ENCODE results near the gene LSS.
"Not testable (repeated sequence)": the region's sequence is repeated elsewhere in the genome, so short reads cannot be mapped to it uniquely, and the experiment has no call there.

The LSS gene

GRCh38 chr21:46151989-46152926, 76.3 kb downstream of the LSS start:
- TF ChIP-seq POU2F2 (IDR thresholded peaks at IDR 0.05; ENCODE audit: low read depth, low read length): no peak
- no peak for TF ChIP-seq POLR2AphosphoS5 (IDR thresholded peaks at IDR 0.05; ENCODE audit: low read depth, low read length)
- no peak for TF ChIP-seq POLR2A (IDR thresholded peaks at IDR 0.05; ENCODE audit: low read depth, low read length)
- DNase-seq (ENCODE audit: insufficient read length, low spot score) (no peak), FAIRE-seq (no peak)

- no peak for FAIRE-seq
- DNase-seq (ENCODE audit: insufficient read length, low spot score): no peak
- TF ChIP-seq PAX5 (IDR thresholded peaks at IDR 0.05; ENCODE audit: insufficient read depth, low read length, severe bottlenecking) (no peak), SPI1 (IDR thresholded peaks at IDR 0.05; ENCODE audit: low read depth, low read length) (no peak)
These were observed 77.1 kb downstream of the LSS start for GRCh38 chr21:46151261-46151988.

- FAIRE-seq (no peak), DNase-seq (ENCODE audit: insufficient read length, low spot score) (no peak)
- TF ChIP-seq POLR2A (IDR thresholded peaks at IDR 0.05; ENCODE audit: low read depth, low read length) (no peak), PAX5 (IDR thresholded peaks at IDR 0.05; ENCODE audit: insufficient read depth, low read length, severe bottlenecking) (no peak), POU2F2 (IDR thresholded peaks at IDR 0.05; ENCODE audit: low read depth, low read length) (no peak), TAF1 (IDR thresholded peaks at IDR 0.05; ENCODE audit: low read depth, low read length) (no peak), SPI1 (IDR thresholded peaks at IDR 0.05; ENCODE audit: low read depth, low read length) (no peak), POLR2AphosphoS5 (IDR thresholded peaks at IDR 0.05; ENCODE audit: low read depth, low read length) (no peak)
These were observed 78.0 kb downstream of the LSS start for GRCh38 chr21:46150491-46151121.

GRCh38 chr21:46150073-46150472, 78.5 kb downstream of the LSS start:
- DNase-seq (ENCODE audit: insufficient read length, low spot score) (no peak), FAIRE-seq (no peak)
- no peak for TF ChIP-seq SPI1 (IDR thresholded peaks at IDR 0.05; ENCODE audit: low read depth, low read length)
- no peak for TF ChIP-seq POLR2A (IDR thresholded peaks at IDR 0.05; ENCODE audit: low read depth, low read length)
- TF ChIP-seq PAX5 (IDR thresholded peaks at IDR 0.05; ENCODE audit: insufficient read depth, low read length, severe bottlenecking): no peak

GRCh38 chr21:46149205-46149901, 79.2 kb downstream of the LSS start:
- TF ChIP-seq SPI1 (IDR thresholded peaks at IDR 0.05; ENCODE audit: low read depth, low read length) (no peak), TAF1 (IDR thresholded peaks at IDR 0.05; ENCODE audit: low read depth, low read length) (no peak), POLR2AphosphoS5 (IDR thresholded peaks at IDR 0.05; ENCODE audit: low read depth, low read length) (no peak), PAX5 (IDR thresholded peaks at IDR 0.05; ENCODE audit: insufficient read depth, low read length, severe bottlenecking) (no peak), POLR2A (IDR thresholded peaks at IDR 0.05; ENCODE audit: low read depth, low read length) (no peak), POU2F2 (IDR thresholded peaks at IDR 0.05; ENCODE audit: low read depth, low read length) (no peak)
- DNase-seq (ENCODE audit: insufficient read length, low spot score): no peak
- FAIRE-seq: no peak

GRCh38 chr21:46148106-46148505, 80.5 kb downstream of the LSS start:
- DNase-seq (ENCODE audit: insufficient read length, low spot score) (no peak), FAIRE-seq (no peak)
- no peak for TF ChIP-seq SPI1 (IDR thresholded peaks at IDR 0.05; ENCODE audit: low read depth, low read length)
- TF ChIP-seq TAF1 (IDR thresholded peaks at IDR 0.05; ENCODE audit: low read depth, low read length): no peak
- no peak for TF ChIP-seq POLR2A (IDR thresholded peaks at IDR 0.05; ENCODE audit: low read depth, low read length)
- no peak for TF ChIP-seq PAX5 (IDR thresholded peaks at IDR 0.05; ENCODE audit: insufficient read depth, low read length, severe bottlenecking)
- no peak for TF ChIP-seq POLR2AphosphoS5 (IDR thresholded peaks at IDR 0.05; ENCODE audit: low read depth, low read length)
- no peak for TF ChIP-seq POU2F2 (IDR thresholded peaks at IDR 0.05; ENCODE audit: low read depth, low read length)

GRCh38 chr21:46147429-46147828, 81.1 kb downstream of the LSS start:
- not testable (repeated sequence) for FAIRE-seq; DNase-seq (ENCODE audit: insufficient read length, low spot score)

GRCh38 chr21:46146856-46147255, 81.7 kb downstream of the LSS start:
- FAIRE-seq (no peak), DNase-seq (ENCODE audit: insufficient read length, low spot score) (no peak)
- TF ChIP-seq PAX5 (IDR thresholded peaks at IDR 0.05; ENCODE audit: insufficient read depth, low read length, severe bottlenecking) (no peak), POLR2A (IDR thresholded peaks at IDR 0.05; ENCODE audit: low read depth, low read length) (no peak), POLR2AphosphoS5 (IDR thresholded peaks at IDR 0.05; ENCODE audit: low read depth, low read length) (no peak), TAF1 (IDR thresholded peaks at IDR 0.05; ENCODE audit: low read depth, low read length) (no peak), SPI1 (IDR thresholded peaks at IDR 0.05; ENCODE audit: low read depth, low read length) (no peak), POU2F2 (IDR thresholded peaks at IDR 0.05; ENCODE audit: low read depth, low read length) (no peak)

GRCh38 chr21:46145840-46146691, 82.5 kb downstream of the LSS start:
- DNase-seq (ENCODE audit: insufficient read length, low spot score) (no peak), FAIRE-seq (no peak)
- TF ChIP-seq PAX5 (IDR thresholded peaks at IDR 0.05; ENCODE audit: insufficient read depth, low read length, severe bottlenecking): no peak
- TF ChIP-seq POLR2AphosphoS5 (IDR thresholded peaks at IDR 0.05; ENCODE audit: low read depth, low read length): no peak
- TF ChIP-seq TAF1 (IDR thresholded peaks at IDR 0.05; ENCODE audit: low read depth, low read length): no peak
- no peak for TF ChIP-seq SPI1 (IDR thresholded peaks at IDR 0.05; ENCODE audit: low read depth, low read length)
- TF ChIP-seq POLR2A (IDR thresholded peaks at IDR 0.05; ENCODE audit: low read depth, low read length): no peak
- no peak for TF ChIP-seq POU2F2 (IDR thresholded peaks at IDR 0.05; ENCODE audit: low read depth, low read length)

Data from GM12891 (cell line).